ENCODE results near the gene UBE4A. TPM values are rescaled to one million over a fixed set of nuclear protein-coding genes. Genes with fewer than 3 reads are reported as not detected.

Gene UBE4A
- total RNA-seq, 2 donors from 2014 or later, result 44.8 to 46.9 TPM

- DNase-seq, result no peak
- intact Hi-C loops (cut with DNase I), result no loop called here
- H3K27me3 ChIP-seq, result no peaks in the 10 kb centered on the region
- no peak for TF ChIP-seq CTCF (IDR thresholded peaks at IDR 0.05)
- peaks cover 9% of the 10 kb centered on the region for H3K4me1 ChIP-seq
- no peak overlapping the region for H3K27ac ChIP-seq
- no peaks in the 10 kb centered on the region for H3K36me3 ChIP-seq
- no peaks in the 10 kb centered on the region for H3K9me3 ChIP-seq
- H3K4me3 ChIP-seq, result no peak overlapping the region
- peak overlapping the region in 1 of 2 donors; percentile 7 for H3K9ac ChIP-seq (ENCODE audit: low read depth in 2 of 2, low read length in 2 of 2)
Measured at GRCh38 chr11:118443590-118444218, 84.3 kb downstream of the UBE4A start.

- no peak overlapping the region for H3K27ac ChIP-seq
- no peaks in the 10 kb centered on the region for H3K27me3 ChIP-seq
- intact Hi-C loops (cut with DNase I), result no loop called here
- no peak overlapping the region for H3K9ac ChIP-seq (ENCODE audit: low read depth in 2 of 2, low read length in 2 of 2)
- peaks cover 6% of the 10 kb centered on the region for H3K4me1 ChIP-seq
- H3K36me3 ChIP-seq, result no peaks in the 10 kb centered on the region
- H3K4me3 ChIP-seq, result no peak overlapping the region
- no peak for TF ChIP-seq CTCF (IDR thresholded peaks at IDR 0.05)
- no peaks in the 10 kb centered on the region for H3K9me3 ChIP-seq
- no peak for DNase-seq
Measured at GRCh38 chr11:118447423-118447822, 88.0 kb downstream of the UBE4A start.

- Histone ChIP-seq H3K9me3 (no peaks in the 10 kb centered on the region), H3K4me3 (no peak overlapping the region), H3K4me1 (no peaks in the 10 kb centered on the region), H3K27me3 (no peaks in the 10 kb centered on the region), H3K9ac (ENCODE audit: low read depth in 2 of 2, low read length in 2 of 2) (no peak overlapping the region), H3K36me3 (no peaks in the 10 kb centered on the region), H3K27ac (no peak overlapping the region)
- no peak for TF ChIP-seq CTCF (IDR thresholded peaks at IDR 0.05)
- intact Hi-C loops (cut with DNase I), result no loop called here
- no peak for DNase-seq
Measured at GRCh38 chr11:118448294-118448693, 88.9 kb downstream of the UBE4A start.

Other genes starting within 250 kb of the UBE4A start
- 1 to 10 TPM in 1 of 2 donors, under 1 TPM in 1; 0.59 to 1.5 TPM for gene SCN4B, start 206.8 kb upstream of the UBE4A start, total RNA-seq
- under 1 TPM; 0.12 to 0.45 TPM for gene SCN2B, start 183.0 kb upstream of the UBE4A start, total RNA-seq
- gene JAML, start 134.6 kb upstream of the UBE4A start, total RNA-seq, result 10 to 100 TPM in 1 of 2 donors, 1 to 10 TPM in 1; 3.3 to 12.0 TPM
- 10 to 100 TPM; 10.9 to 27.8 TPM for gene MPZL3, start 107.2 kb upstream of the UBE4A start, total RNA-seq
- 100 to 1,000 TPM in 1 of 2 donors, 10 to 100 TPM in 1; 58.8 to 114 TPM for gene MPZL2, start 95.3 kb upstream of the UBE4A start, total RNA-seq
- 1 to 10 TPM; 4.3 to 5.7 TPM for gene CD3E, start 54.9 kb upstream of the UBE4A start, total RNA-seq
- 1 to 10 TPM; 3.1 to 4.7 TPM for gene CD3D, start 16.9 kb upstream of the UBE4A start, total RNA-seq
- gene CD3G, start 15.3 kb upstream of the UBE4A start, total RNA-seq, result 1 to 10 TPM; 1.6 to 2.0 TPM
- 100 to 1,000 TPM; 282 to 380 TPM for gene ATP5MG, start 42.0 kb downstream of the UBE4A start, total RNA-seq
- gene KMT2A, start 76.9 kb downstream of the UBE4A start, total RNA-seq, result 10 to 100 TPM; 33.8 to 45.1 TPM
- gene TTC36, start 167.9 kb downstream of the UBE4A start, total RNA-seq, result under 1 TPM; 0.35 to 0.66 TPM
- 1 to 10 TPM; 3.8 to 9.2 TPM for gene TMEM25, start 171.6 kb downstream of the UBE4A start, total RNA-seq
- 1 to 10 TPM; 9.3 to 9.5 TPM for gene IFT46, start 206.3 kb downstream of the UBE4A start, total RNA-seq
- gene ARCN1, start 212.8 kb downstream of the UBE4A start, total RNA-seq, result 100 to 1,000 TPM; 151 to 171 TPM
- gene PHLDB1, start 248.0 kb downstream of the UBE4A start, total RNA-seq, result 10 to 100 TPM; 60.1 to 88.6 TPM

Data from colonic mucosa (tissue), 4 donors.